ENCODE data around the gene ENTPD5. TPM values are rescaled to one million over a fixed set of nuclear protein-coding genes. Genes with fewer than 3 reads are reported as not detected.
"Not testable (repeated sequence)": the region's sequence is repeated elsewhere in the genome, so short reads cannot be mapped to it uniquely, and the experiment has no call there.

ENTPD5 gene
- total and polyA plus RNA-seq, 9 donors, result 3.3 to 12.3 (median 7.0) TPM

GRCh38 chr14:73996731-73997107 is 22.4 kb downstream of the ENTPD5 start:
- Histone ChIP-seq H3K36me3 (no peaks in the 10 kb centered on the region), H3K9me3 (no peaks in the 10 kb centered on the region), H3K27ac (no peak overlapping the region), H3K4me1 (ENCODE audit: insufficient read depth) (no peaks in the 10 kb centered on the region), H3K4me3 (no peak overlapping the region), H3K27me3 (no peaks in the 10 kb centered on the region)
- DNase-seq, result no peak
- WGBS, 3 donors, result 29 to 51% (median 45%) methylated on average over 2 of the region's 2 CpGs
- TF ChIP-seq CTCF (IDR thresholded peaks at IDR 0.05) (no peak), EP300 (IDR thresholded peaks at IDR 0.05) (no peak), POLR2A (IDR thresholded peaks at IDR 0.05) (no peak)
- intact Hi-C loops (cut with DNase I), result no loop called here

GRCh38 chr14:73995977-73996378 is 23.1 kb downstream of the ENTPD5 start:
- intact Hi-C loops (cut with DNase I), result no loop called here
- Histone ChIP-seq H3K27ac (no peak overlapping the region), H3K36me3 (no peaks in the 10 kb centered on the region), H3K4me1 (ENCODE audit: insufficient read depth) (no peaks in the 10 kb centered on the region), H3K9me3 (no peaks in the 10 kb centered on the region), H3K4me3 (no peak overlapping the region), H3K27me3 (no peaks in the 10 kb centered on the region)
- DNase-seq, result no peak
- WGBS, 3 donors, result 91 to 95% (median 95%) methylated on average over 8 of the region's 8 CpGs
- TF ChIP-seq EP300 (IDR thresholded peaks at IDR 0.05), result no peak
- TF ChIP-seq CTCF (IDR thresholded peaks at IDR 0.05), result no peak
- no peak for TF ChIP-seq POLR2A (IDR thresholded peaks at IDR 0.05)

- H3K27me3 ChIP-seq; H3K36me3 ChIP-seq; H3K4me3 ChIP-seq; intact Hi-C loops (cut with DNase I); H3K4me1 ChIP-seq (ENCODE audit: insufficient read depth); H3K9me3 ChIP-seq; DNase-seq; H3K27ac ChIP-seq: not testable (repeated sequence)
- WGBS, 3 donors, result 92 to 96% (median 96%) methylated on average over 7 of the region's 7 CpGs
These were observed 24.2 kb downstream of the ENTPD5 start for GRCh38 chr14:73994926-73995325.

- TF ChIP-seq CTCF (IDR thresholded peaks at IDR 0.05) (no peak), POLR2A (IDR thresholded peaks at IDR 0.05) (no peak), EP300 (IDR thresholded peaks at IDR 0.05) (no peak)
- H3K36me3 ChIP-seq, result no peaks in the 10 kb centered on the region
- no peak overlapping the region for H3K27ac ChIP-seq
- no peak overlapping the region for H3K4me3 ChIP-seq
- 57 to 76% (median 60%) methylated on average over 4 of the region's 4 CpGs for WGBS, 3 donors
- H3K27me3 ChIP-seq, result no peaks in the 10 kb centered on the region
- H3K4me1 ChIP-seq (ENCODE audit: insufficient read depth), result no peaks in the 10 kb centered on the region
- no peak for DNase-seq
- no peaks in the 10 kb centered on the region for H3K9me3 ChIP-seq
- intact Hi-C loops (cut with DNase I), result no loop called here
These were observed 28.0 kb downstream of the ENTPD5 start for GRCh38 chr14:73991092-73991491.

GRCh38 chr14:73988656-73989055 is 30.4 kb downstream of the ENTPD5 start:
- H3K27me3 ChIP-seq; DNase-seq; H3K4me3 ChIP-seq; H3K27ac ChIP-seq; H3K36me3 ChIP-seq; intact Hi-C loops (cut with DNase I); H3K4me1 ChIP-seq (ENCODE audit: insufficient read depth); H3K9me3 ChIP-seq: not testable (repeated sequence)
- 74 to 88% (median 81%) methylated on average over 6 to 7 of the region's 7 CpGs for WGBS, 3 donors

- H3K36me3 ChIP-seq, result no peaks in the 10 kb centered on the region
- TF ChIP-seq POLR2A (IDR thresholded peaks at IDR 0.05), result no peak
- no peak for TF ChIP-seq EP300 (IDR thresholded peaks at IDR 0.05)
- no peak for TF ChIP-seq CTCF (IDR thresholded peaks at IDR 0.05)
- intact Hi-C loops (cut with DNase I), result no loop called here
- H3K4me1 ChIP-seq (ENCODE audit: insufficient read depth), result no peaks in the 10 kb centered on the region
- H3K27ac ChIP-seq, result no peak overlapping the region
- H3K4me3 ChIP-seq, result no peak overlapping the region
- no peak for DNase-seq
- H3K27me3 ChIP-seq, result no peaks in the 10 kb centered on the region
- 90 to 95% (median 91%) methylated on average over 3 of the region's 3 CpGs for WGBS, 3 donors
- no peaks in the 10 kb centered on the region for H3K9me3 ChIP-seq
These were observed 31.0 kb downstream of the ENTPD5 start for GRCh38 chr14:73988065-73988464.
